Uterus (tissue), 4 donors: Measurements from ENCODE around the gene TTC39C. TPM values are rescaled to one million over a fixed set of nuclear protein-coding genes. Genes with fewer than 3 reads are reported as not detected.
A peak's percentile ranks its signal among the peaks of the same experiment; 100 is the strongest.

Source experiments
- DNase-seq, 2 donors: peaks; one replicate each; pipeline ENCODE4 v3.0.0-alpha.2; 2019 to 2020
- H3K27ac ChIP-seq, 2 donors: fragments of 200-600 bp; sonication (generic); 1 replicate in 1 of 2; 2 replicates in 1 of 2; pipeline ENCODE4 v1.5.1; 2016 to 2018
- H3K27me3 ChIP-seq, 2 donors: fragments of 200-600 bp; sonication (generic); one replicate each; pipeline ENCODE4 v1.5.1; 2018 to 2019; ENCODE audit warnings: control low read depth in 1 of 2
- H3K36me3 ChIP-seq, 2 donors: fragments of 200-600 bp; sonication (generic); one replicate each; pipeline ENCODE4 v1.5.1; 2019; ENCODE audit warnings: control low read depth in 1 of 2
- H3K4me1 ChIP-seq, 2 donors: fragments of 200-600 bp; sonication (generic); one replicate each; pipeline ENCODE4 v1.5.1; 2018 to 2019; ENCODE audit warnings: control low read depth in 1 of 2
- H3K4me3 ChIP-seq, 2 donors: fragments of 200-600 bp; sonication (generic); 1 replicate in 1 of 2; 2 replicates in 1 of 2; pipeline ENCODE4 v1.5.1; 2018 to 2019; ENCODE audit warnings: mild to moderate bottlenecking in 1 of 2
- H3K9me3 ChIP-seq, 2 donors: fragments of 200-600 bp; sonication (generic); one replicate each; pipeline ENCODE4 v1.5.1; 2019; ENCODE audit warnings: control low read depth in 1 of 2
- POLR2A ChIP-seq, 2 donors: fragments of 450-650 bp; IDR thresholded peaks; one replicate each; pipeline ENCODE4 v1.6.1; 2016; ENCODE audit warnings: antibody characterized with exemption in 2 of 2, mild to moderate bottlenecking in 1 of 2, moderate library complexity in 1 of 2
- intact Hi-C: fragments of 100-400 bp; cut with DNase I; formaldehyde crosslinking; loops from one replicate; pipeline ENCODE4 v1.15.1; 2023; ENCODE audit warnings: low total_unique reads
- total RNA-seq, 4 donors: library from RNA; depleted of rRNA in 3 of 4; stranded (reverse); fragments of >200 nt in 3 of 4; gene quantifications; one replicate each; pipeline versions ENCODE4 v1.1.0 to v1.2.4, GENCODE V29; 2014 to 2023
- TF ChIP-seq, protein P1 (sequence below), 4 experiments: fragments of 200-600 bp in 2 of 4; fragments of 450-650 bp in 2 of 4; sonication (generic) in 2 of 4; IDR thresholded peaks; one replicate each; pipeline ENCODE4 v1.5.1; 2016 to 2019; ENCODE audit warnings: antibody characterized with exemption in 4 of 4, mild to moderate bottlenecking in 2 of 4, moderate library complexity in 1 of 4
- donor health status: DM: yes; HTN: yes; CAD: no.

TTC39C gene
- total RNA-seq, 4 donors from 2014 or later: 25.6 to 50.6 (median 33.5) TPM

DNA sequence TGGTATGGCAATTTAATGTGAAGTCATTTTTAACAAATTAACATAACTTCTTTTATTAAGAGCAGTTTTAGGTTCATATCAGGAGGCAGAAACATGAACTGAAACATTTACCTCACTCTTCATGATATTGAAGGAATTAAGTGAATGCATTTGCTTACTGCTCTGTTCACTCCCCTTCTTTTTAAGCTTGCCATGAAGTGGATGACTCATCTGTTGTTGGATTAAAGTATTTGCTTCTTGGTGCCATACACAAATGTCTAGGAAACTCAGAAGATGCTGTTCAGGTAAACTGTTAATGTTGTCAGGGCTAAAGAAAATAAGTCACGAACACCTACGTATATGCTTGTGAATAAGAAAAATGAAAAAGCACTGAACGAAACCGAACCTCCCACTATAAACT is 114.1 kb downstream of the TTC39C start:
- intact Hi-C loops: no loop called here
- no peak for DNase-seq
- TF ChIP-seq, protein P1, sequence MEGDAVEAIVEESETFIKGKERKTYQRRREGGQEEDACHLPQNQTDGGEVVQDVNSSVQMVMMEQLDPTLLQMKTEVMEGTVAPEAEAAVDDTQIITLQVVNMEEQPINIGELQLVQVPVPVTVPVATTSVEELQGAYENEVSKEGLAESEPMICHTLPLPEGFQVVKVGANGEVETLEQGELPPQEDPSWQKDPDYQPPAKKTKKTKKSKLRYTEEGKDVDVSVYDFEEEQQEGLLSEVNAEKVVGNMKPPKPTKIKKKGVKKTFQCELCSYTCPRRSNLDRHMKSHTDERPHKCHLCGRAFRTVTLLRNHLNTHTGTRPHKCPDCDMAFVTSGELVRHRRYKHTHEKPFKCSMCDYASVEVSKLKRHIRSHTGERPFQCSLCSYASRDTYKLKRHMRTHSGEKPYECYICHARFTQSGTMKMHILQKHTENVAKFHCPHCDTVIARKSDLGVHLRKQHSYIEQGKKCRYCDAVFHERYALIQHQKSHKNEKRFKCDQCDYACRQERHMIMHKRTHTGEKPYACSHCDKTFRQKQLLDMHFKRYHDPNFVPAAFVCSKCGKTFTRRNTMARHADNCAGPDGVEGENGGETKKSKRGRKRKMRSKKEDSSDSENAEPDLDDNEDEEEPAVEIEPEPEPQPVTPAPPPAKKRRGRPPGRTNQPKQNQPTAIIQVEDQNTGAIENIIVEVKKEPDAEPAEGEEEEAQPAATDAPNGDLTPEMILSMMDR (IDR thresholded peaks at IDR 0.05): no peak
- no peak for TF ChIP-seq POLR2A (IDR thresholded peaks at IDR 0.05)
- Histone ChIP-seq H3K9me3 (no peaks in the 10 kb centered on the region), H3K4me3 (no peak overlapping the region), H3K27ac (no peak overlapping the region), H3K36me3 (no peaks in the 10 kb centered on the region), H3K4me1 (no peaks in the 10 kb centered on the region), H3K27me3 (no peaks in the 10 kb centered on the region)

DNA sequence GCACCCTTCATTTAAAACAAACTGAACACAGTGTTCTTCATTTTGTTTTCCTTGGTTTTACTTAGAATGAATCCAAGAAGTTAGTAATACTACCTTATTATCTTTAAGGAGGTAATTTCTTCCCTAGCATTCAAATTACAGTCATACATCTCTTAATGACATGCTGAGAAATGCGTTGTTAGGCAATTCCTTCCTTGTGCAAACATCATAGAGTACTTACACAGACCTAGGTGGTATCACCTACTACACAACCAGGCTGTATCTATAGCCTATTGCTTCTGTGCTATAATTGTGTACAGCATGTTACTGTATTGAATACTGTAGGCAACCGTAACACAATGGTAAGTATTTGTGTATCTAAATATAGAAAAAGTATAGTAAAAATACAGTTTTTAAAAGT is 115.9 kb downstream of the TTC39C start:
- no peak overlapping the region for H3K4me3 ChIP-seq
- H3K27ac ChIP-seq: no peak overlapping the region
- H3K9me3 ChIP-seq: no peaks in the 10 kb centered on the region
- no peak for DNase-seq
- H3K27me3 ChIP-seq: no peaks in the 10 kb centered on the region
- H3K36me3 ChIP-seq: no peaks in the 10 kb centered on the region
- intact Hi-C loops: no loop called here
- TF ChIP-seq, protein P1 (IDR thresholded peaks at IDR 0.05): no peak
- TF ChIP-seq POLR2A (IDR thresholded peaks at IDR 0.05): no peak
- H3K4me1 ChIP-seq: no peaks in the 10 kb centered on the region

DNA sequence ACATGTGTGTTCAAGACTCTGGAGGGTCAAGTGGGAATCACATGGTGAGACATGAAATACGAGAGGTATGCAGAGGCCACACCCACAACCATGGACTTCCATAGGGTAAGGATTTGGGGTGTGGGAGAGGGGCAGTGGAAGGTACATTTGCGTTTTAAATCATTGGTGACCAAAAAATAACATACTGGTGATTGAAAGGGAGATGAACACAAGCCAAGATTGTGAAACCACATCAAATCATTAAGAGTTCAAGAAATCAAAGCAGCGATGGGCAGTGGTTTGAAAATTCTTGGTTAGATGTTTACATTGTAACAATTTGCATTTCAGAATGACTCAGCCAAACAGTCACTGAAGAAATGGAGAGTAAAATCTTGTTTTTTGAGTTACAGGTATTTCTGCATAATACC is 122.4 kb downstream of the TTC39C start:
- Histone ChIP-seq H3K4me3 (no peak overlapping the region), H3K36me3 (no peaks in the 10 kb centered on the region), H3K27me3 (no peaks in the 10 kb centered on the region), H3K4me1 (no peaks in the 10 kb centered on the region), H3K27ac (no peak overlapping the region), H3K9me3 (no peaks in the 10 kb centered on the region)
- no peak for DNase-seq
- TF ChIP-seq, protein P1 (IDR thresholded peaks at IDR 0.05): no peak
- TF ChIP-seq POLR2A (IDR thresholded peaks at IDR 0.05): no peak
- intact Hi-C loops: no loop called here

DNA sequence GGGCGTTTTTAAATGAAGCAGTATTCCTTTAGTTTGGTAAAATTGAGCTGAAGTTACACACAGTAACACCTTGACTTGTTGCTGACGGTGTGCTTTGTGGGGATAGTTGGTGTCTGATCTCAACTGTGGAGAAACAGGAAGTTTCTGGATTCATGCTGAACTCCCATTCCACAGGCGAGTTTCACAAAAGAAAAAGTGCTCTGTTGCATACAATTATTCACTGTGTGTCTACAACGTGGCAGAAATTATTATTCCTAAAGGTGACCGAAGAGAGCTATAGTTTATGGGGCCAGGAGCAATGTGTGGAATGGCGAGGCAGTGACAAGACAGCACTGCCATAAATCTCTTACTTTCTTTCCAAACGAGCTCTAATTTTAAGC is 123.8 kb downstream of the TTC39C start:
- peak overlapping the region; percentile 50 to 67 for H3K27ac ChIP-seq
- H3K27me3 ChIP-seq: no peaks in the 10 kb centered on the region
- no peak for DNase-seq
- H3K36me3 ChIP-seq: no peaks in the 10 kb centered on the region
- H3K9me3 ChIP-seq: no peaks in the 10 kb centered on the region
- intact Hi-C loops: no loop called here
- H3K4me3 ChIP-seq: peak overlapping the region; percentile 49 to 63
- TF ChIP-seq POLR2A (IDR thresholded peaks at IDR 0.05): no peak
- TF ChIP-seq, protein P1 (IDR thresholded peaks at IDR 0.05): no peak
- H3K4me1 ChIP-seq: no peaks in the 10 kb centered on the region

DNA sequence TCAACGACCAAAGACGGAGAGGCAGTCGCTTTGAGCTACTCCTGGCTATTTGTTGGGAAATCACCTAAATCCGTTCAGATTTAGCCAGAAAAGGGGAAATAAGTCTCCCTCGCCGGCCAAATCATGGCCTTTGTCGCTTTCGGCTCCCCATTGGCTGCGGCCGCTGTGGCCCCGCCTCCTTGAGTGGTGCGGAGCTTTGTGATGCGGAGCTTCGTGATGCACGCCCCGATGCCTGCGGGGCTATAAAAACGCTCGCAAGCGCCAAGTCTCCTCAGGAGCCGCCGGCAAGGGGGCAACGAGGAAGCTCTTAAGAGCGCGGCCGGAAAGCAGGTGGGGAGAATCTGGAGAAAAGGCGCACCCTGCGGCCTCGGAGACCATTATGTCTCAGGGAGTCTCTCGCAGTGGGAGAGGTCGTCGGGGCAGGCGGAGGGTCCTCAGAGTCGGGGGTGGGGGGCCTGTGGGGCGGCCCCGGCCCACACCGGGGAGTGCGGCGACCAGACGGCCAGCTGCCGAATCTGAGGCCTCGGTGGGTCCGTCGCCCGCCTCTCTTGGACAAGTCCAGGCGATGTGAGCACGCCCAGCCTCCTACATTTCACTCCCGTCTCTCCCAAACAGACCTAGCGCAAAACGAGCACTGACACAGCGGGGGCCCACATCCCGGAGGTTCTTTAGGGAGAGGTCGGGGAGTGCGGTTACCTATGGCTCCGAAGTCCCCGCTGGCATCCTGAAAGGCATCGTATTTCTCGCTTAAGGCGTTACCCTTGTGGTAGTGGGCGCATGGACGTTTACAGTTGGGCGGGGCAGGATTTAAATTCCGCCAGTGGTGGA is 124.4 kb downstream of the TTC39C start, which contains the start of gene CABYR:
CABYR (plus strand) TSS at position 274 of the 828 bp plus-strand sequence. CDS start 4,053 bp downstream, outside the sequence.
- intact Hi-C loops: no loop called here
- peak within 1 kb of the TSS; percentile 50 to 67 for H3K27ac ChIP-seq
- no peaks in the 10 kb centered on the region for H3K4me1 ChIP-seq
- peak; percentile 69 to 70 for DNase-seq
- peak within 1 kb of the TSS; percentile 49 to 63 for H3K4me3 ChIP-seq
- no peaks in the 10 kb centered on the region for H3K9me3 ChIP-seq
- H3K27me3 ChIP-seq: no peaks in the 10 kb centered on the region
- TF ChIP-seq, protein P1 (IDR thresholded peaks at IDR 0.05): no peak
- peak in 1 of 2 donors; percentile 61 for TF ChIP-seq POLR2A (IDR thresholded peaks at IDR 0.05)
- H3K36me3 ChIP-seq: no peaks in the 10 kb centered on the region
